GM12891 (cell line): ENCODE results near the gene CBLL1.

Source experiments
- POLR2A ChIP-seq: IDR thresholded peaks from 2 replicates; pipeline ENCODE4 v1.6.1; 2011; ENCODE audit warnings: low read depth, low read length, control low read depth
- POLR2AphosphoS5 ChIP-seq: IDR thresholded peaks from 2 replicates; pipeline ENCODE4 v1.6.1; 2011; ENCODE audit warnings: low read depth, low read length, control low read depth
- POU2F2 ChIP-seq: IDR thresholded peaks from 2 replicates; pipeline ENCODE4 v1.6.1; 2011; ENCODE audit warnings: low read depth, mild to moderate bottlenecking, control low read depth, low read length, moderate library complexity
- SPI1 ChIP-seq: IDR thresholded peaks from 2 replicates; pipeline ENCODE4 v1.6.1; 2011; ENCODE audit warnings: low read depth, low read length, control low read depth
- TAF1 ChIP-seq: IDR thresholded peaks from 2 replicates; pipeline ENCODE4 v1.6.1; 2011; ENCODE audit warnings: low read depth, low read length, control low read depth

- TF ChIP-seq POLR2AphosphoS5 (no peak), POLR2A (no peak), POU2F2 (no peak), SPI1 (no peak), TAF1 (no peak)
Observed at GRCh38 chr7:107778283-107778682, 34.3 kb downstream of the CBLL1 start.
